ENCODE data around the gene CEP112. TPM values are rescaled to one million over a fixed set of nuclear protein-coding genes. Genes with fewer than 3 reads are reported as not detected.

CEP112 gene
- total RNA-seq, 1 donor from 2014 or later, result 24.5 TPM

DNA sequence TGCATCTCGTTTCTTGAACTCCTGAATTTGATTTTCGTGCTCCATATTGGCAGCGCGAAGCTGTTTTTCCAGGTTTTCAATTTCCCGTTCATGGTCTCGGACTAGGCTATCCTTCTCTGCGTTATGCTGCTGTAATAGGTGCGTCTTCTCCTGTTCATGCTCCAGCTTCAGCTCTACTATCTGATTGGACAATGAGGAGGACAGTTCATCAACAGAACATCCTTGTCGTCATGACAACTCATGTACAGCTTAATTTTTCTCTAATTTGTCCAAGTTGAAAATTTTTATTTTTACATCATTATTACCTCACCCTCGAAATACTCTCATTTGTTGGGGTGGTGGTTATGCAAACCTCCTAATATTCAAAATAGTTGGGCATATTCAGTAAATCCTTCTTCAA, 289.8 kb downstream of the CEP112 start:
- Mint-ChIP-seq H3K36me3 (ENCODE audit: low read depth) (peaks cover 3% of the 10 kb centered on the region), H3K4me3 (no peak overlapping the region), H3K4me1 (peaks cover 6% of the 10 kb centered on the region), H3K9me3 (no peaks in the 10 kb centered on the region), H3K27ac (ENCODE audit: unreplicated experiment) (no peak overlapping the region), H3K27me3 (ENCODE audit: low read depth) (no peaks in the 10 kb centered on the region)
- TF ChIP-seq, protein P1, sequence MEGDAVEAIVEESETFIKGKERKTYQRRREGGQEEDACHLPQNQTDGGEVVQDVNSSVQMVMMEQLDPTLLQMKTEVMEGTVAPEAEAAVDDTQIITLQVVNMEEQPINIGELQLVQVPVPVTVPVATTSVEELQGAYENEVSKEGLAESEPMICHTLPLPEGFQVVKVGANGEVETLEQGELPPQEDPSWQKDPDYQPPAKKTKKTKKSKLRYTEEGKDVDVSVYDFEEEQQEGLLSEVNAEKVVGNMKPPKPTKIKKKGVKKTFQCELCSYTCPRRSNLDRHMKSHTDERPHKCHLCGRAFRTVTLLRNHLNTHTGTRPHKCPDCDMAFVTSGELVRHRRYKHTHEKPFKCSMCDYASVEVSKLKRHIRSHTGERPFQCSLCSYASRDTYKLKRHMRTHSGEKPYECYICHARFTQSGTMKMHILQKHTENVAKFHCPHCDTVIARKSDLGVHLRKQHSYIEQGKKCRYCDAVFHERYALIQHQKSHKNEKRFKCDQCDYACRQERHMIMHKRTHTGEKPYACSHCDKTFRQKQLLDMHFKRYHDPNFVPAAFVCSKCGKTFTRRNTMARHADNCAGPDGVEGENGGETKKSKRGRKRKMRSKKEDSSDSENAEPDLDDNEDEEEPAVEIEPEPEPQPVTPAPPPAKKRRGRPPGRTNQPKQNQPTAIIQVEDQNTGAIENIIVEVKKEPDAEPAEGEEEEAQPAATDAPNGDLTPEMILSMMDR (conservative IDR thresholded peaks at IDR 0.05), result no peak
- DNase-seq (ENCODE audit: low read depth, low spot score), result no peak

DNA sequence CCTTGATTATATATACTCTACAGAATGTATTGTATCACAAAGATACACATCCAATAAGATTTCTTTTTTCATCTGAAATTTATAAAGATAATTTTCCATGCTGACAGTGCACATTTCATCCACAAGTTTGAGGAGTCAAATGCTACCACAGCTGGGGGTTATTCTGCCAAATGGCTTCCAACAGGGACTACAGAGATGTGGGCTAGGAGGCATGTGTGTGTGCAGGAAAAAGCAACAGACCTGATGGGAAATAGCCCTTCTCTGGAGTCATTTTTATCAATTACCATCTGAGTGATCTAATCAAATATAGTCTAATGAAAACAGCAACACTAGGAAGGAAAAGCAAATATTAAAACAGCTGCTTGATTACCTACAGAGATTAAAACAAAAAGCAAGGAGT, 290.5 kb downstream of the CEP112 start:
- DNase-seq (ENCODE audit: low read depth, low spot score), result no peak
- no peak overlapping the region for H3K27ac Mint-ChIP-seq (ENCODE audit: unreplicated experiment)
- H3K36me3 Mint-ChIP-seq (ENCODE audit: low read depth), result peaks cover 3% of the 10 kb centered on the region
- H3K4me1 Mint-ChIP-seq, result peaks cover 6% of the 10 kb centered on the region
- H3K9me3 Mint-ChIP-seq, result no peaks in the 10 kb centered on the region
- TF ChIP-seq, protein P1 (conservative IDR thresholded peaks at IDR 0.05), result no peak
- no peak overlapping the region for H3K4me3 Mint-ChIP-seq
- H3K27me3 Mint-ChIP-seq (ENCODE audit: low read depth), result no peaks in the 10 kb centered on the region

DNA sequence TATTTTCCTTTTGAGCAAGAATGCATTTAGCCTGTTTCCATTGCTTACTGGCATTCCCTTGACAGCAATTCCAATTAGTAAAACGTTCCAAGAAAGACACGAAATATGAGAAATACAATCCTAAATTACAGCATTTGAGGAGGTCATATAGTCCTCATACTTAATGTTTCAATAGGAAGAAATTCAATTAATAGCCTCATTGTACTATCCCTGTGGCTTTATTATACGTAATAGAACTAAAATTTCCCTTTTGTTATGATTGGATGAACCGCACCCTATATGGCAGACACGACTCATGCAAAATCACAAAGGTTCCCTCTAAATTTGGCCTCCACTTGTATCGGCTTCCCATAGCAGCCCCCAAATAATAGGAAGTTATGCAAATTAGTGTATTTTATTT, 291.7 kb downstream of the CEP112 start:
- Mint-ChIP-seq H3K4me1 (peaks cover 6% of the 10 kb centered on the region), H3K9me3 (no peaks in the 10 kb centered on the region), H3K4me3 (no peak overlapping the region), H3K27me3 (ENCODE audit: low read depth) (no peaks in the 10 kb centered on the region), H3K27ac (ENCODE audit: unreplicated experiment) (no peak overlapping the region), H3K36me3 (ENCODE audit: low read depth) (peaks cover 3% of the 10 kb centered on the region)
- TF ChIP-seq, protein P1 (conservative IDR thresholded peaks at IDR 0.05), result no peak
- DNase-seq (ENCODE audit: low read depth, low spot score), result no peak

DNA sequence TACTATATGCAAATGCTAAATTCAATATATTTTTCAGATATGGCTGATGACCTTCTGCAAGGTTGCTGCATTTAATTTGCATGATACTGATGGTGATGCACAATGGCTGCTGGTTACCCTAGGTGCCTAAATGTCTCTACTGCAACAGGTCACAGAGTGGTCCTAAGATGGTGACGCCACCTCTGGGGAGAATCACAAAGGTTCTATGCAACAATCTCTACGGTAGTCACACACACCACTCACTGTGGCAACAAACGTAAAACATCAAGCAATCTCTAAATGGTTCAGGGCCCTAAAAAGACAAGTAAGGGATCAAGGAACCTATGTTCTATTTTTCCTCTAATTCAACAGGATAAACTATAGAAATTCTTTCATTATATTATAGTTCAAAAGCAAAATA, 293.3 kb downstream of the CEP112 start:
- no peak for DNase-seq (ENCODE audit: low read depth, low spot score)
- H3K36me3 Mint-ChIP-seq (ENCODE audit: low read depth), result no peaks in the 10 kb centered on the region
- TF ChIP-seq, protein P1 (conservative IDR thresholded peaks at IDR 0.05), result no peak
- peaks cover 6% of the 10 kb centered on the region for H3K4me1 Mint-ChIP-seq
- H3K27ac Mint-ChIP-seq (ENCODE audit: unreplicated experiment), result peak overlapping the region; percentile 4
- no peak overlapping the region for H3K4me3 Mint-ChIP-seq
- no peaks in the 10 kb centered on the region for H3K27me3 Mint-ChIP-seq (ENCODE audit: low read depth)
- no peaks in the 10 kb centered on the region for H3K9me3 Mint-ChIP-seq

DNA sequence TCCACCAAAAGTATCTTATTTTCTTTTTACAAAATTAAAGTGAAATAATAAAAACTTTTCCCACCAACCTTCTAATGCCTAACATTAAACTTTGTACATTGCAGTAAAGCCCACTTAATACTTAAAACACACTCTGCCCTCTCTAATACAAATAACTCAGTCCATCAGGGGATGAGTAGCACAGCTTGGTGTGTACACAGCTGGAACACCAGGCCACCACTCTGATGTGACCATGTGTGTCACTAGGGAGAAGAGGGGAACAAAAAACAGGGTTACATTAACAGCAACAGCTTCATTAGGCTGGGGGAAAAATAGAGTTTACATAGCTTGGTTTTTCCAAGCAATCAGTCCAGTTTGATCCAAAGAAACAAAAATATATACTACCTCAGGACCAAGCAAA, 295.0 kb downstream of the CEP112 start:
- no peak for DNase-seq (ENCODE audit: low read depth, low spot score)
- H3K9me3 Mint-ChIP-seq, result no peaks in the 10 kb centered on the region
- no peaks in the 10 kb centered on the region for H3K4me1 Mint-ChIP-seq
- TF ChIP-seq, protein P1 (conservative IDR thresholded peaks at IDR 0.05), result no peak
- H3K36me3 Mint-ChIP-seq (ENCODE audit: low read depth), result peaks cover 3% of the 10 kb centered on the region
- H3K4me3 Mint-ChIP-seq, result no peak overlapping the region
- no peaks in the 10 kb centered on the region for H3K27me3 Mint-ChIP-seq (ENCODE audit: low read depth)
- no peak overlapping the region for H3K27ac Mint-ChIP-seq (ENCODE audit: unreplicated experiment)

DNA sequence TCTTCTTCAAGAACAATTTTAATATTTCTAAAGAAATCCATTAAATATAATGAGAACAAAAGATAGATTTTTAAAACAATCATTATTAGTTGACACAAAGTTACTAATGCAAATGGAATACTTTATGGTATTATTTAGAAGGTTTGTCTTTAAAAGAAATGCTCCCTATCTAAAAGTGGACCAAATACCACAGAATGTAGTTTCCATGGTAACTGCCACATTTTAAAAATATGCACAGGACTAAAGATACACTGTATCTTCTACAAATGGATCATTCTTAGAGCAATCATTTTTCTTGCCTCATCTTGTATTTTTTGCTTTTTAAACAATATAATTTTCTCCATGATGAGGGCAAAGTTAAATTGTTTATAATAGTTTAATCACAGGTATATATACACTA, 296.0 kb downstream of the CEP112 start:
- TF ChIP-seq, protein P1 (conservative IDR thresholded peaks at IDR 0.05), result no peak
- Mint-ChIP-seq H3K4me3 (no peak overlapping the region), H3K36me3 (ENCODE audit: low read depth) (peaks cover 3% of the 10 kb centered on the region), H3K9me3 (no peaks in the 10 kb centered on the region), H3K27ac (ENCODE audit: unreplicated experiment) (no peak overlapping the region), H3K4me1 (peaks cover 5% of the 10 kb centered on the region), H3K27me3 (ENCODE audit: low read depth) (no peaks in the 10 kb centered on the region)
- no peak for DNase-seq (ENCODE audit: low read depth, low spot score)

Measured in neural crest cell (in vitro differentiated cells).